Esophagus muscularis mucosa (tissue), 4 donors: ENCODE measurements around the gene DCC. TPM values are rescaled to one million over a fixed set of nuclear protein-coding genes. Genes with fewer than 3 reads are reported as not detected.

Source experiments
- DNase-seq: peaks from one replicate; pipeline ENCODE4 v3.0.0-alpha.2; 2017; ENCODE audit errors: extremely low spot score
- H3K27ac ChIP-seq, 4 donors: fragments of 200-600 bp; sonication (generic); replicated peaks in 1 of 4; 1 replicate in 3 of 4; 2 replicates in 1 of 4; pipeline ENCODE4 v1.5.1; 2016 to 2019; ENCODE audit warnings: mild to moderate bottlenecking in 1 of 4
- H3K27me3 ChIP-seq, 4 donors: fragments of 200-600 bp; sonication (generic); one replicate each; pipeline versions ENCODE4 v1.5.1 to v1.6.0; 2016 to 2019
- H3K36me3 ChIP-seq, 4 donors: fragments of 200-600 bp; sonication (generic); one replicate each; pipeline ENCODE4 v1.5.1; 2016 to 2019
- H3K4me1 ChIP-seq, 4 donors: fragments of 200-600 bp; sonication (generic); one replicate each; pipeline ENCODE4 v1.5.1; 2016 to 2019
- H3K4me3 ChIP-seq, 4 donors: fragments of 200-600 bp; sonication (generic); 1 replicate in 2 of 4; 2 replicates in 2 of 4; pipeline ENCODE4 v1.5.1; 2016 to 2019; ENCODE audit warnings: mild to moderate bottlenecking in 4 of 4, moderate library complexity in 1 of 4
- H3K9me3 ChIP-seq, 4 donors: fragments of 200-600 bp; sonication (generic); 1 replicate in 3 of 4; 2 replicates in 1 of 4; pipeline ENCODE4 v1.5.1; 2016 to 2019
- EP300 ChIP-seq: sonication (generic); formaldehyde crosslinking; IDR thresholded peaks from one replicate; pipeline ENCODE4 v1.6.1; 2017; ENCODE audit warnings: antibody characterized with exemption
- POLR2A ChIP-seq: fragments of 450-650 bp; IDR thresholded peaks from one replicate; pipeline ENCODE4 v1.6.1; 2017; ENCODE audit warnings: antibody characterized with exemption, moderate library complexity, mild to moderate bottlenecking, low read depth
- POLR2AphosphoS5 ChIP-seq, 2 donors: sonication (generic); formaldehyde crosslinking; IDR thresholded peaks; one replicate each; pipeline ENCODE4 v1.6.1; 2017; ENCODE audit warnings: antibody characterized with exemption in 2 of 2
- WGBS: methylation state at CpG from one replicate; pipeline ENCODE4 v1.1.5; 2018; 5-methylcytosine and 5-hydroxymethylcytosine counted together
- intact Hi-C: fragments of 100-400 bp; cut with DNase I; formaldehyde crosslinking; loops from one replicate; pipeline ENCODE4 v1.15.1; 2023
- total RNA-seq, 4 donors: library from RNA; depleted of rRNA; stranded (reverse); fragments of >200 nt; gene quantifications; one replicate each; pipeline versions ENCODE4 v1.1.0 to v1.2.1, GENCODE V29; 2016
- TF ChIP-seq, protein P1 (sequence below), 3 experiments: fragments of 200-600 bp in 2 of 3; fragments of 450-650 bp in 1 of 3; sonication (generic) in 2 of 3; IDR thresholded peaks; one replicate each; pipeline ENCODE4 v1.5.1; 2017 to 2019; ENCODE audit warnings: antibody characterized with exemption in 3 of 3, mild to moderate bottlenecking in 2 of 3, moderate library complexity in 1 of 3

Gene DCC
- under 1 TPM in 3 of 4 donors, not detected in 1; 0.46 to 0.99 (median 0.83) TPM for total RNA-seq

GRCh38 chr18:52339891-52340371, at the start of gene DCC:
TSS of gene DCC (plus strand) at chr18:52340197. CDS start at chr18:52340788, 591 bp downstream.
- H3K27me3 ChIP-seq: peaks cover 0 to 57% (median 15%) of the 10 kb centered on the region in 4 donors
- H3K4me1 ChIP-seq: peaks cover 9 to 31% (median 27%) of the 10 kb centered on the region in 4 donors
- TF ChIP-seq POLR2A (no peak), POLR2AphosphoS5 (IDR thresholded peaks at IDR 0.05) (no peak), EP300 (no peak)
- TF ChIP-seq, protein P1, sequence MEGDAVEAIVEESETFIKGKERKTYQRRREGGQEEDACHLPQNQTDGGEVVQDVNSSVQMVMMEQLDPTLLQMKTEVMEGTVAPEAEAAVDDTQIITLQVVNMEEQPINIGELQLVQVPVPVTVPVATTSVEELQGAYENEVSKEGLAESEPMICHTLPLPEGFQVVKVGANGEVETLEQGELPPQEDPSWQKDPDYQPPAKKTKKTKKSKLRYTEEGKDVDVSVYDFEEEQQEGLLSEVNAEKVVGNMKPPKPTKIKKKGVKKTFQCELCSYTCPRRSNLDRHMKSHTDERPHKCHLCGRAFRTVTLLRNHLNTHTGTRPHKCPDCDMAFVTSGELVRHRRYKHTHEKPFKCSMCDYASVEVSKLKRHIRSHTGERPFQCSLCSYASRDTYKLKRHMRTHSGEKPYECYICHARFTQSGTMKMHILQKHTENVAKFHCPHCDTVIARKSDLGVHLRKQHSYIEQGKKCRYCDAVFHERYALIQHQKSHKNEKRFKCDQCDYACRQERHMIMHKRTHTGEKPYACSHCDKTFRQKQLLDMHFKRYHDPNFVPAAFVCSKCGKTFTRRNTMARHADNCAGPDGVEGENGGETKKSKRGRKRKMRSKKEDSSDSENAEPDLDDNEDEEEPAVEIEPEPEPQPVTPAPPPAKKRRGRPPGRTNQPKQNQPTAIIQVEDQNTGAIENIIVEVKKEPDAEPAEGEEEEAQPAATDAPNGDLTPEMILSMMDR (IDR thresholded peaks at IDR 0.05): peak; percentile 16 to 39 (median 31)
- DNase-seq: no peak
- no peaks in the 10 kb centered on the region for H3K36me3 ChIP-seq
- peak within 1 kb of the TSS; percentile 37 to 52 (median 42) for H3K4me3 ChIP-seq
- no peak within 1 kb of the TSS for H3K27ac ChIP-seq
- no peaks in the 10 kb centered on the region for H3K9me3 ChIP-seq
- intact Hi-C loops: no loop called here
- WGBS: 1% methylated on average over 27 of the region's 27 CpGs

- Histone ChIP-seq H3K4me3 (no peak overlapping the region), H3K4me1 (no peaks in the 10 kb centered on the region), H3K27me3 (no peaks in the 10 kb centered on the region), H3K36me3 (no peaks in the 10 kb centered on the region), H3K9me3 (peaks cover 0 to 3% (median 0%) of the 10 kb centered on the region in 4 donors), H3K27ac (no peak overlapping the region)
- 49% methylated on average over 2 of the region's 2 CpGs for WGBS
- TF ChIP-seq, protein P1 (IDR thresholded peaks at IDR 0.05): no peak
- TF ChIP-seq POLR2A: no peak
- TF ChIP-seq POLR2AphosphoS5 (IDR thresholded peaks at IDR 0.05): no peak
- no peak for TF ChIP-seq EP300
- intact Hi-C loops: no loop called here
- DNase-seq: no peak
These were observed 29.3 kb upstream of the DCC start for GRCh38 chr18:52310651-52311050.

DNA sequence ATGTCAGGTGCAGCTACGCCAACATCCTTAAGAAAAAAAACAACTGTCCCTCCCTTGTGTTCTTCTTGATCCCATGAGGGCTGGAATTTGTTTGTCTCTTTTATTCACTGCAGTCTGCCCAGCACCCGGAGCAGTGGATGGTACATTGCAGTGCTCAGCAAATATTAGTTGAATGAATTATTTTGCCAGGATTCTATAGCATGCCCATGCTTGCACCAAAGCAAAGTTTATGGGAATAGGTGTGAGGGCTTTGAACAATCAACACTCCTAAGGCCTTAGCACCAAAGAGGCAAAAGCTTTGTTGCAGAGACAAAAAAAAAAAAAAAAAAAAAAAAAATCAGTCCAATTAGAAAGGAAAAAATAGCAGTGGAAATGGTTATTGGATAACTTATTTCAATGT, 28.7 kb upstream of the DCC start:
- WGBS: 86% methylated on average over 2 of the region's 2 CpGs
- Histone ChIP-seq H3K9me3 (peaks cover 0 to 3% (median 0%) of the 10 kb centered on the region in 4 donors), H3K27ac (no peak overlapping the region), H3K36me3 (no peaks in the 10 kb centered on the region), H3K4me1 (no peaks in the 10 kb centered on the region), H3K27me3 (no peaks in the 10 kb centered on the region), H3K4me3 (no peak overlapping the region)
- intact Hi-C loops: no loop called here
- no peak for TF ChIP-seq POLR2A
- TF ChIP-seq, protein P1 (IDR thresholded peaks at IDR 0.05): no peak
- TF ChIP-seq POLR2AphosphoS5 (IDR thresholded peaks at IDR 0.05): no peak
- no peak for TF ChIP-seq EP300
- no peak for DNase-seq

DNA sequence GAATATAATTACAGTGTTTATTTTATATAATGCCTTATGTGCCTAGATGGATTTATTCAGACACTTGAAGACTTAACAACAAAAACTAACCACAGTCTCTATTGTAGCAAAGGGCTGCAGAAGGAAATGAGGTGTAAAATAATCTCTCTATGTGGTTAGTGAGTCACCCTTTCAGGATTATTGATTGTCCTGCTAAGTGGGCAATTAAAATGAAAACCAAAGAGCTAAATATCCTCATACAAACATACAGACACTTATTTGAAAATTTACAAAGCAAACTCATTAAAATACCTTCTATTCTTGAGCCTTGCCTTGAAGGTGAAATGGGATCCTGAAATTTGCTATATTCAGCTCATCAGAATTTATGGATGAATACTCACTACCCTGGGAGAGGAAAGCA, 27.7 kb upstream of the DCC start:
- no peak for DNase-seq
- Histone ChIP-seq H3K9me3 (peaks cover 0 to 3% (median 0%) of the 10 kb centered on the region in 4 donors), H3K36me3 (no peaks in the 10 kb centered on the region), H3K4me3 (no peak overlapping the region), H3K27ac (no peak overlapping the region), H3K27me3 (no peaks in the 10 kb centered on the region), H3K4me1 (no peaks in the 10 kb centered on the region)
- intact Hi-C loops: no loop called here
- TF ChIP-seq, protein P1 (IDR thresholded peaks at IDR 0.05): no peak
- TF ChIP-seq POLR2AphosphoS5 (IDR thresholded peaks at IDR 0.05) (no peak), POLR2A (no peak), EP300 (no peak)

DNA sequence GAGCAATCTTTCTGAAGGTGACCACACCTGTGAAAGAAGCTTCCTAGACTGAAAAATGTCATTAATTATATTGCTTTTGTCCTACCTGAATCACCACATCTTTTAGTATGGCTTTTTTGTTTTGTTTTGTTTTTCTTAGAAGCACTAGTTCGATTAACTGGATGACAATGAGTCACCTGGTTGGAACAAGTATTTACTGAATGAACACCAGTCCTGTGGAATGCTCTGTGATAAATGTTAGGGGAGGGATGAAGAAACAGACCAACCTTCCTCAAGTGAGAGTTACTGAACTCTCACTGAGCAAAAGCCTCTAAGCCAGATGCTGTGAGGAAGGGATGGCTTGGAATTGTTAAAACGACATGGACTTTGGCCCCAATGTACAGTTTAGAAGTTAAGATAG, 26.8 kb upstream of the DCC start:
- WGBS: 50% methylated on average over 2 of the region's 2 CpGs
- H3K4me1 ChIP-seq: no peaks in the 10 kb centered on the region
- no peak overlapping the region for H3K27ac ChIP-seq
- no peaks in the 10 kb centered on the region for H3K27me3 ChIP-seq
- intact Hi-C loops: no loop called here
- H3K36me3 ChIP-seq: no peaks in the 10 kb centered on the region
- DNase-seq: no peak
- TF ChIP-seq EP300 (no peak), POLR2A (no peak), POLR2AphosphoS5 (IDR thresholded peaks at IDR 0.05) (no peak)
- TF ChIP-seq, protein P1 (IDR thresholded peaks at IDR 0.05): no peak
- H3K9me3 ChIP-seq: peaks cover 0 to 3% (median 0%) of the 10 kb centered on the region in 4 donors
- no peak overlapping the region for H3K4me3 ChIP-seq
